GM18870 (cell line): ENCODE data around the gene TOM1.

Experiments used
- ATAC-seq: cut with Tn5 transposase; IDR thresholded peaks from one replicate; pipeline ENCODE4 v1.9.1; 2021; ENCODE audit warnings: moderate library complexity; ENCODE audit not compliant: unreplicated experiment

The TOM1 gene

GRCh38 chr22:35367331-35367886, 67.7 kb downstream of the TOM1 start:
- no peak for ATAC-seq

- no peak for ATAC-seq
These were observed 68.7 kb downstream of the TOM1 start for GRCh38 chr22:35368386-35368785.

GRCh38 chr22:35369996-35370395, 70.3 kb downstream of the TOM1 start:
- ATAC-seq, result no peak

GRCh38 chr22:35373781-35374180, 74.1 kb downstream of the TOM1 start:
- no peak for ATAC-seq

- ATAC-seq, result no peak
These were observed 75.3 kb downstream of the TOM1 start for GRCh38 chr22:35375031-35375430.

- no peak for ATAC-seq
These were observed 75.8 kb downstream of the TOM1 start for GRCh38 chr22:35375526-35375925.

GRCh38 chr22:35376728-35377472, 77.2 kb downstream of the TOM1 start:
- ATAC-seq, result peak; percentile 55

GRCh38 chr22:35377735-35378134, 78.0 kb downstream of the TOM1 start:
- ATAC-seq, result no peak

GRCh38 chr22:35378621-35379020, 78.9 kb downstream of the TOM1 start:
- no peak for ATAC-seq

- no peak for ATAC-seq
These were observed 79.7 kb downstream of the TOM1 start for GRCh38 chr22:35379146-35379993.

- no peak for ATAC-seq
These were observed 80.3 kb downstream of the TOM1 start for GRCh38 chr22:35380013-35380412.

GRCh38 chr22:35380537-35381423, 81.1 kb downstream of the TOM1 start, which contains the start of gene HMOX1:
HMOX1 (plus strand) TSS chr22:35381096; CDS start chr22:35381174, 78 bp downstream.
- no peak for ATAC-seq

GRCh38 chr22:35381424-35382009, 81.8 kb downstream of the TOM1 start:
- no peak for ATAC-seq

- no peak for ATAC-seq
These were observed 84.0 kb downstream of the TOM1 start for GRCh38 chr22:35383679-35384071.

- no peak for ATAC-seq
These were observed 84.8 kb downstream of the TOM1 start for GRCh38 chr22:35384527-35384926.

- ATAC-seq, result no peak
These were observed 85.4 kb downstream of the TOM1 start for GRCh38 chr22:35384975-35385588.

- ATAC-seq, result no peak
These were observed 87.1 kb downstream of the TOM1 start for GRCh38 chr22:35386670-35387288.

GRCh38 chr22:35390933-35391332, 91.2 kb downstream of the TOM1 start:
- no peak for ATAC-seq

- no peak for ATAC-seq
These were observed 92.7 kb downstream of the TOM1 start for GRCh38 chr22:35392357-35392756.
